Peyer's patch (tissue), 4 donors: ENCODE data around the gene MTCL1. TPM values are rescaled to one million over a fixed set of nuclear protein-coding genes. Genes with fewer than 3 reads are reported as not detected.

ENCODE experiments used
- DNase-seq, 3 donors: peaks; one replicate each; pipeline ENCODE4 v3.0.0-alpha.2; 2017 to 2019
- H3K27ac ChIP-seq, 4 donors: fragments of 200-600 bp; sonication (generic); one replicate each; pipeline ENCODE4 v1.5.1; 2016 to 2019
- H3K27me3 ChIP-seq, 2 donors: fragments of 200-600 bp; sonication (generic); one replicate each; pipeline ENCODE4 v1.5.1; 2019
- H3K36me3 ChIP-seq, 3 donors: fragments of 200-600 bp; sonication (generic); one replicate each; pipeline ENCODE4 v1.5.1; 2016 to 2019
- H3K4me1 ChIP-seq, 4 donors: fragments of 200-600 bp; sonication (generic); one replicate each; pipeline ENCODE4 v1.5.1; 2016 to 2019
- H3K4me3 ChIP-seq, 4 donors: fragments of 200-600 bp; sonication (generic); 1 replicate in 3 of 4; 2 replicates in 1 of 4; pipeline ENCODE4 v1.5.1; 2016 to 2019; ENCODE audit warnings: mild to moderate bottlenecking in 1 of 4
- H3K9me3 ChIP-seq, 4 donors: fragments of 200-600 bp; sonication (generic); one replicate each; pipeline ENCODE4 v1.5.1; 2016 to 2019; ENCODE audit warnings: mild to moderate bottlenecking in 1 of 4
- CTCF ChIP-seq, 6 experiments: fragments of 450-650 bp in 4 of 6; fragments of 200-600 bp in 2 of 6; sonication (generic) in 1 of 6; IDR thresholded peaks; one replicate each; pipeline ENCODE4 v1.5.1; 2017 to 2019; ENCODE audit warnings: antibody characterized with exemption in 6 of 6, mild to moderate bottlenecking in 3 of 6, moderate library complexity in 1 of 6
- POLR2A ChIP-seq, 2 donors: fragments of 450-650 bp; IDR thresholded peaks; one replicate each; pipeline ENCODE4 v1.5.1; 2017; ENCODE audit warnings: antibody characterized with exemption in 2 of 2, mild to moderate bottlenecking in 2 of 2, moderate library complexity in 2 of 2
- total RNA-seq, 4 donors: library from RNA; depleted of rRNA; stranded (reverse); fragments of >200 nt; gene quantifications; one replicate each; pipeline ENCODE4 v1.1.0, GENCODE V29; 2016

MTCL1 gene
- total RNA-seq, 4 donors from 2014 or later = 4.2 to 27.2 (median 6.3) TPM

DNA sequence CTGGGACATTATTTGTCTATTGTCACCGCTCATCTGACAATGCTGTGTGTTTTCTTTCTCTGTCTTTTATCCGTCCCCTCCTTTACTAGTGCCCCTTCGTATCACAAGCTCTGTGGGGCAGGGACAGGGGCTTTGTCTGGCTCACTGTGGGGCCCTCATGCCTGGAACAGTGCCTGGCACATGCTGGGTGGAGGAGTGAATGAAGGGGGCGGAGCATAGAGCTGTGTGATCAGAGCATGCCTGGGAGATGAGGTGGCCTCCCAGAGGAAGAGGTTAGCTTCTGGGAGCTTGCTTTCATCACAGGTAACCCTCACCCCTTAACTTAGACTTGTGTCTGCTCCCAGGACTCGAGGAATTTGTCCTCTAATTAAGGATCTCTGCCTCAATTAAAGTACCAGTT lies 16.4 kb downstream of the MTCL1 start:
- no peaks in the 10 kb centered on the region for H3K36me3 ChIP-seq

GRCh38 chr18:8722946-8723820 lies 17.8 kb downstream of the MTCL1 start:
- Histone ChIP-seq H3K4me3 (no peak overlapping the region), H3K9me3 (no peaks in the 10 kb centered on the region), H3K27ac (peak overlapping the region in 2 of 4 donors; percentile 13 to 64), H3K4me1 (peaks cover 0 to 16% (median 1%) of the 10 kb centered on the region in 4 donors), H3K36me3 (no peaks in the 10 kb centered on the region), H3K27me3 (no peaks in the 10 kb centered on the region)
- DNase-seq = no peak
- TF ChIP-seq POLR2A (IDR thresholded peaks at IDR 0.05) (no peak), CTCF (IDR thresholded peaks at IDR 0.05) (no peak)

More for the DNA sequence above, 16.4 kb downstream of the MTCL1 start:
- no peak overlapping the region for H3K27ac ChIP-seq
- H3K4me3 ChIP-seq = no peak overlapping the region
- peaks cover 0 to 17% (median 1%) of the 10 kb centered on the region in 4 donors for H3K4me1 ChIP-seq
- DNase-seq = peak in 1 of 3 donors; percentile 65
- H3K9me3 ChIP-seq = no peaks in the 10 kb centered on the region
- H3K27me3 ChIP-seq = no peaks in the 10 kb centered on the region
- TF ChIP-seq CTCF (IDR thresholded peaks at IDR 0.05) = no peak
- TF ChIP-seq POLR2A (IDR thresholded peaks at IDR 0.05) = no peak

- Histone ChIP-seq H3K27ac (no peak overlapping the region), H3K4me3 (no peak overlapping the region), H3K27me3 (no peaks in the 10 kb centered on the region), H3K9me3 (no peaks in the 10 kb centered on the region), H3K36me3 (no peaks in the 10 kb centered on the region), H3K4me1 (peaks cover 0 to 7% (median 1%) of the 10 kb centered on the region in 4 donors)
- no peak for DNase-seq
- TF ChIP-seq CTCF (IDR thresholded peaks at IDR 0.05) = no peak
- TF ChIP-seq POLR2A (IDR thresholded peaks at IDR 0.05) = no peak
Measured at GRCh38 chr18:8724452-8724851, 19.1 kb downstream of the MTCL1 start.

DNA sequence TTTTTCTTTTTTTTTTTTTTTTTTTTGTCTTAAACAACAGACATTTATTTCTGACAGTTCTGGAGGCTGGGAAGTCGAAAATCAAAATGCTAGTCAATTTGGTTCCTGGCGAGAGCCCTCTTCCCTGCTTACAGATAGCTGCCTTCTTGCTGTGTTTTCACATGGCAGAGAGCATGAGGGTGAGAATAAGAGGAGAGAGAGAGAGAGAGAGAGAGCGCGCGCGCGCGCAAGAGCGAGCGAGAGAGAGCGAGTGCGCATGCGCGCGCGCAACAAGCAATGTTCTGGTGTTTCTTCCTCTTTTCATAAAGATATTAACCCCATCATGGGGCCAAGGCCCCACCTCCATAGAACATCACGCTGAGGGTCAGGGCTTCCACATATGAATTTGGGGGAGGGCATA lies 20.9 kb downstream of the MTCL1 start:
- H3K27ac ChIP-seq = no peak overlapping the region
- H3K36me3 ChIP-seq = no peaks in the 10 kb centered on the region
- H3K9me3 ChIP-seq = no peaks in the 10 kb centered on the region
- H3K27me3 ChIP-seq = no peaks in the 10 kb centered on the region
- no peak for DNase-seq
- peaks cover 0 to 18% (median 0%) of the 10 kb centered on the region in 4 donors for H3K4me1 ChIP-seq
- H3K4me3 ChIP-seq = no peak overlapping the region
- TF ChIP-seq CTCF (IDR thresholded peaks at IDR 0.05) (no peak), POLR2A (IDR thresholded peaks at IDR 0.05) (no peak)

- Histone ChIP-seq H3K27ac (no peak overlapping the region), H3K36me3 (no peaks in the 10 kb centered on the region), H3K4me1 (peaks cover 0 to 18% (median 0%) of the 10 kb centered on the region in 4 donors), H3K4me3 (no peak overlapping the region), H3K9me3 (no peaks in the 10 kb centered on the region), H3K27me3 (no peaks in the 10 kb centered on the region)
- no peak for DNase-seq
- TF ChIP-seq POLR2A (IDR thresholded peaks at IDR 0.05) (no peak), CTCF (IDR thresholded peaks at IDR 0.05) (no peak)
Measured at GRCh38 chr18:8726963-8727705, 21.8 kb downstream of the MTCL1 start.
